NCI-H187 (cell line): ENCODE data around the gene NAP1L5.
A peak's percentile ranks its signal among the peaks of the same experiment; 100 is the strongest.

Experiments
- DNase-seq, 2 experiments: peaks; one replicate each; lab custom pipeline; 2025; lab: John Stamatoyannopoulos, UW

Gene NAP1L5, protein sequence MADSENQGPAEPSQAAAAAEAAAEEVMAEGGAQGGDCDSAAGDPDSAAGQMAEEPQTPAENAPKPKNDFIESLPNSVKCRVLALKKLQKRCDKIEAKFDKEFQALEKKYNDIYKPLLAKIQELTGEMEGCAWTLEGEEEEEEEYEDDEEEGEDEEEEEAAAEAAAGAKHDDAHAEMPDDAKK

GRCh38 chr4:88697588-88698329 is at the start of gene NAP1L5:
Gene NAP1L5, minus strand, starts transcription at chr4:88697829. Its CDS starts 75 bp downstream, at chr4:88697754.
- peak; percentile 10 to 29 for DNase-seq

GRCh38 chr4:88747351-88747750 is 49.7 kb upstream of the NAP1L5 start:
- DNase-seq: no peak

GRCh38 chr4:88746206-88746605 is 48.6 kb upstream of the NAP1L5 start:
- no peak for DNase-seq

DNA sequence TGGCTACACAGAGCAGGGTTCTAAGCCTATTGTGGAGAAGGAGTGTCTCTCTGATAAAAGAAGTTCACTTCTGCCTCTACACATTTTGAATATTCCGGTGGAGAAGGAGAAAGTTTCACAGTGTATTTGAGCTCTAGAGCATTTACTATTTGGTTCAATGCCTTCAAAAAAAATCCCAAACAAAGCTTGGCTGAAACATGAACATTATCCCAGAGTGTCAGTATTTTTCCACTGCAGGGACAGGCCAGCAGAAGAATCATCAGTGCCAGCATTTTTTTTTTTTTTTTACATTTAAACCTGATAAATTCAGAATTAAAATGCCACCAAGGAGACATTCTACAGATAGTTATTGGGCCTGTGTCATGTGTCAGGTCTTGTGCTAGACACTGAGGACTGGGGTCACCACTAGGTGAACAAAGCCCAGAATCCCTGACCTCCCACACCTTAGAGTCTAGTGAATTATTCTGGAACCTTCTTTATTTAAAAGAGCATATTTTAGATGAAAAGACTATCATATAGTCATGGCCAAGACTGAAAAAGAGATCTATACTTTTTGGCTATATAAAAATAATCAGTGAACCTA is 48.0 kb upstream of the NAP1L5 start:
- DNase-seq: no peak

DNA sequence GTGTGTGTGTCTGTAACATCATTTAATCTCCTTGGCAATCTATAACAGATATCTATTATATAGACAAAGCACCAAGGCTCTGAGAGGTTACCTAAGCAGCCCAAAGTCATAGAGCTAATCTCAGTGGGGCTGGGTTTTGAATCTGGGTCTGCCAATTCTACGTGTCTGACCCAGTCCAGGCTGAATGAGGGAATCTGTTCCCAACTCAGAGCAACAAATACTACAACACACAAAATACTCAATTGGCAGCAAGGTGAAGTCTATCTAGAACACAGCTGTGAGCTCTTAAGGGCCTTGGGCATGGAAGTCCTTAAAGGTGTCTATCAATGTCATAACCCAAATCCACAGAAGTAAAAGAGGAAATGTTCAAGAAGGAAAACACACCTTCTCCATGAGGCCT is 47.5 kb upstream of the NAP1L5 start:
- no peak for DNase-seq

DNA sequence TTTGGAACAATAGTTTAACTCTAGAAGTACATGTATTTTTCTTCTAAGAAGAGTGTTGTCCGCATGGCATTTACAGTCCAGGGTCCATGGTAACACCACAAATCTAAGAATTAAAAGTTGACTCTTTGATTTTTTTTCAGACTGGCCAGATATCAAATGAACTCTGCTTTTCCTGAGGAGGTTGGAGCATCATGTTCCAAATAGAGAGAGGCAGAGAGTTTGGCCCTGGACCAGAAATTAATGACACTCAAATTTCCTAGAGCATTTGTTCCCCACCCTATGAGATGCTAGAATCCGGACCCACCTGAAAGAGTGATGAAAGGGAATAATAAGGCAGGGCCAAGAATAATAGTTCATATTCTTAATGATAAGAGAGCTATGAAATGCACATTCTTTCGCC is 47.0 kb upstream of the NAP1L5 start:
- DNase-seq: no peak

- no peak for DNase-seq
Measured at GRCh38 chr4:88743696-88744095, 46.1 kb upstream of the NAP1L5 start.

DNA sequence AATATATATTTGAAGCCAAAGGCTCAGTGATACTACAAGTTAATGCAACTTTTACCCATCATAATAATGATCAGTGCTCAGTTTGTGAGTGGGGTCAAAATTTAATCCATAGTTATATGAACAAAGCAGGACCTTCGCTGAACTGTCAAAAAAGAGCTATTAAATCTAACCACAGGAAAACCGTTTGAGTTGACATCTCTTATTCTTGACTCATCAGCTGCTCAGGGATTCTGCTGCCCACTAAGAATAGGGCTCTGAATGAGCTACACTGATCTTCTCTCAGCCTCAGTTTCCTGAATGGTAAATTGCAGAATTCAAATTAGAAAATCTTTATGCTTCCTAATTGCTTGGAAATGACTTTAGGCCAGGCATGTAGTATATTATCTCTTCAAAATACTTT is 44.9 kb upstream of the NAP1L5 start:
- DNase-seq: no peak

DNA sequence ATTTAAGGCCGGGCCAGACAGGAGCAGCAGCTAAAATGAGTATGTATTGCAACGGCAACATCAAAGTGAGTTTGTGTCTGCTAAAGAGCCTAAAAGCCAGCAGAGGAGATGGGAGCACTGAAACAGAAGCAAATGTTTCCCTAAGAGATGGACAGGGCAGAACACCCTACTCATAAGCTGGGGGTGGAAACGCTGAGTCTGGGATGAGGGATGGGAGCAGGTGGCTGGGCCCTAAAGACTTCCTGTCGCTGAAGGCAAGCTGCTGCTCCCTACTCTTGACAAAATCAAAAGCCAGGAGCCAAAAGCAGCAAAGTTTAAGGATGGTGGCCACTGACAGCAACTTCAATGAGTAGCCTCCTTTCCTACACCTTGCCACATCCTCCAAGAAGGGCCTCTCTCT is 40.6 kb upstream of the NAP1L5 start:
- DNase-seq: peak in 1 of 2 experiments; percentile 19

DNA sequence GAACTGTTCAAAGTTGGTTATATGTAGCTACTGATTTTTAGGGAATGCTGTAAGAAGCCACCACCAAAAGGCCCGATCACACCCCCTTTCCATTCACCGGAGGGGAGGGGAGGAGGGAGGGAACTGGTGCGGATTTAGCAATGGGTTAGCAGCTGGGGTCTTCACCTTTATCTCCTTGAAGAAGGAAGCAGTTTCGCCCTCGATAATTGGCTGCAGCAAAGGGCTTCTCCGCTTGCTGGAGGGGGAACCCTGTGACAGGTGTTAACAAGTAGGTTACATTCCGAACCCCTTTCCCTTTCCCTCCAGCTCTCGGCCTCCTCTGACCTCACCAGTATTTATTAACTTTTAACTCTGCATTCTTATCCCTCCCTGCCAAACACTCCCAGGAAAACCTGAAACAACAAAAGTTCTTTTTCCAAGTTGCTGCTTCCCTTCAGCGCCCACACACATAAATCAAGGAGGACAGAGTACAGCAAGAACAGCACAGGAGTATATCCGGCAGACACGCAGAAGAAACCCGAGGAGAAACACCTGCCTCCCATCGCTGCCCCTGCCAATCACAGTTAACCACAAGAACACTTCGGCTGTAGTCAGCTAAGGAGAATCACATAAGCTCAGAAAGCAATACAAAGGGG is 39.8 kb upstream of the NAP1L5 start:
- DNase-seq: peak; percentile 73 to 83

- no peak for DNase-seq
Measured at GRCh38 chr4:88736264-88736663, 38.6 kb upstream of the NAP1L5 start.

DNA sequence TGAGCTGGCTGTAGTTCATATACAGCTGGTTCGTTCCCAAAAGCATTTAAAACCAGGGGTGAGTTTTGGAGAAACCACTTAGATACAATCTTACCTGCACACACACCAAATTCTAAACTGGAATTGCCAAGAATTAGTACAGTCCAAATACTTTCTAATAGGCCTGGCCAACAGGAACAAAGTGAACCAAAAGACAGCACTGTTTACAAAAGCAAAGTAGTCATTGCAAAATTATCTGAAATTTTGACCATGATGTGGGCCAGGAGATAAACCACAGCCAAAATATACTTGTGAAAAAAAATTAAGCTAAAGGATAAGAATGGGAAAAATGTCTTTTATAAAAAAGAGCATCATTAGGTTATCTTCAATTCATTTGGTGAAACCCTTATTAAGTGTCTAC is 37.9 kb upstream of the NAP1L5 start:
- no peak for DNase-seq

DNA sequence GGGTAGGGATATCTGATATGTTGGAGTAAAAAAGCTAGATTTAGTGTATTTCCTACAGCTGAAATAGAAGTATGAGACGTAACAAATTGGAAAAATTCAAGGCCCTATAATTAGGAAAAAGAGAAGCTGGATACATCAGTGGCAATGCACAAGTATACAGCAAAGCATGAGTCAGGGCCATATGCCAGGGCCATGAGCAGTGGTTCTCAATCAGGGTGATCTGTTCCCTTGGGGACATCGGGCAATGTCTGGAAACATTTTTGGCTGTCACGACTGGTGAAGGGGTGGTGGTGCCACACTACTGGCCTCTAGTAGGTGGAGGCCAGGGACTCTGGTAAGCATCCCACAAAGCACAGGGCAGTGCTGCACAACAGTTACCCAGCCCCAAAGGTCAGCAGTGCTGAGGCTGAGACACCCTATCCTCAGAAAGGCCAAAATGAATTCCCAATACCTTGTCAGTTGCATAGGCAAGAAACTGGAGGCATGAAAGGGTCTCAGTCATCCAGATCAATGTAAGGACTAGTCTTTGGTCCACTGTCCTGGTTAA is 36.8 kb upstream of the NAP1L5 start:
- no peak for DNase-seq

DNA sequence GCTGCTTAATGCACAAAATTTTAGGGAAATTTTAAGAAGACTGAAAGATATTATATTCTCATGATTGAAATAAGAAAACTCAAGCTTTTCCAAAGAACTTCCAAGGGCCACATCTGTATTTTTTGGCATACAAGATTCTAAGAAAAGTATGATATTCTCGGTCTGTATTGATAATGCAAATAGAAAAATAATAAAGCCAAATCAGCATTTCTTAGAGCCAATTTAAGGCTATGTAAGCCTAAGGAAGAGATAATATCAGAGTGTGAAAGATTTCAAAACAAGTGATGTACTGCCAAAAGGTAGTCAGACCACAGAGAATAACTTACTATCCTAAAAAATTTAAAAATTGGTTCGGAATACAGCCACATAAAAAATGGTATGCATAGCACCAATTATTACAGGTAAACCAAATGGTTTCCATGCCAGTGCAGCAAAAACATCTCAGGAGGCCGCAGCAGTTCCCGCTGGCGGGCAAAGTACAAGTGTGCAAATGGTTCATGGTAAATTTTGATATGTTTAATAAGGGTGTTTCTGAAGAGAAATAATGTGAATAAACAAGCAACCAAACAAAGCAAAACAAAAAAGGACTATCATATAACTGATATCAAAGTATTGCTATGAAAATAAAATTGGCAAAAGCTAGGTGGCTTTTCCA is 35.2 kb upstream of the NAP1L5 start:
- DNase-seq: no peak

GRCh38 chr4:88731381-88731780 is 33.8 kb upstream of the NAP1L5 start:
- DNase-seq: no peak

DNA sequence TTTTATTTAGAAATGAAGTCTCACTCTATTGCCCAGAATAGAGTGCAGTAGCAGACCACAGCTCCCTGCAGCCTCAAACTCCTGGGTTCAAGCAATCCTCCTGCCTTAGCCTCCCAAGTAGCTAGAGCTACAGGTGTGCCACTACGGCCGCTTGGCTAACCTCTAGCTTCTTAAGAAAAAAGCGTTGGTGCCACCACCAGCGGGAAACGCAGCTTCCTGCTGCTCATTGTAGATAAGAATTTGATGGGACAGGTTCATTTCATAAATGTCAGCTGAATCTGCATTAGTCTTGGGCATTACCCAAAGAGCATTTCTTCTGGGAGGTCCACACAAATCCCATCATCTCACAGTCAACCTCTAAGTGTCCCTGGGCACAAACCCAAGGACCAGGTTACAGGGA is 33.2 kb upstream of the NAP1L5 start:
- DNase-seq: no peak

GRCh38 chr4:88729146-88729760 is 31.6 kb upstream of the NAP1L5 start:
- no peak for DNase-seq

DNA sequence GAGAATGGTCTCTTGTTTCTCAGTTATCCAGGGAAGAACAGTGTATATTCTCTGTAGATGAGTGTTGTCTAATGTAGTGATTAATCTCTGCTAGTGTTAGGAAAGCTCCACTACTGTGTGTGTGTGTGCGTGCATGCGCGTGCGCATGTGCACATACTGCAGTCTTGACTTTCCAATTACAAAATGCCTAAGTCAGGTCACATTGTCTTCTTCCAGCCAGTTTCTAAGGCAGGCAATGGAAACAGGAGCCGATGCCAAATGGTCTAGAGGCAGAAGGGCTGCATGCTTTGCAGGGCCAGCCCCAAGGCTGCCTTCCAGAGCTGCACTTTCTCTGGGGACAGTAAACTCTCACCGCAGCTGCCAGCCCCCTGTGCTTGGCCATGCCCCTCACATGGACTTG is 30.5 kb upstream of the NAP1L5 start:
- DNase-seq: no peak

- DNase-seq: no peak
Measured at GRCh38 chr4:88725986-88726385, 28.4 kb upstream of the NAP1L5 start.

DNA sequence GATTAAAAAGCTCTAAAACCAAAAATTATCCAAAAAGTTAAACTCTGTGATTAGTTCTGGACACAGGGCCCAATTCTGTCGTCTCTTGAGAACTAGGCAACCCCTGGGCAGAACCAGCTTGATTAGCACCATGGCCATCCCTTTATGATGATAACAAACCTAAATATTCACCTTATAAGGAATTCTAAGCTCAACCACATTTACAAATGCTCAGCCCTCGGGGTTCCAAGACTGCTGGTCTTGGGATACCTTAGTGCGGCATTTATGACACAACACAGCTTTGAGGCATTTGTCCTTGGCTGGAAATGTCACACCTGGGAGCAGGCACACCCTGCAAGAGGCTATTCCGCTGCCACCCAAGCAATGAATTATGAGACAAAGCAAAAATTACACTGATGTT is 27.5 kb upstream of the NAP1L5 start:
- no peak for DNase-seq

GRCh38 chr4:88724406-88724805 is 26.8 kb upstream of the NAP1L5 start:
- DNase-seq: no peak

- no peak for DNase-seq
Measured at GRCh38 chr4:88722828-88723227, 25.2 kb upstream of the NAP1L5 start.
